Smooth muscle cell of the umbilical artery (primary cell): ENCODE measurements around the gene TMEM97. TPM values are rescaled to one million over a fixed set of nuclear protein-coding genes. Genes with fewer than 3 reads are reported as not detected.

Source experiments
- total RNA-seq: library from RNA; depleted of rRNA; stranded (reverse); fragments of >200 nt; gene quantifications from 2 replicates; pipeline ENCODE4 v1.2.3, GENCODE V29; 2014

The TMEM97 gene
- total RNA-seq: 8.0 and 22.3 TPM in 2 replicates

DNA sequence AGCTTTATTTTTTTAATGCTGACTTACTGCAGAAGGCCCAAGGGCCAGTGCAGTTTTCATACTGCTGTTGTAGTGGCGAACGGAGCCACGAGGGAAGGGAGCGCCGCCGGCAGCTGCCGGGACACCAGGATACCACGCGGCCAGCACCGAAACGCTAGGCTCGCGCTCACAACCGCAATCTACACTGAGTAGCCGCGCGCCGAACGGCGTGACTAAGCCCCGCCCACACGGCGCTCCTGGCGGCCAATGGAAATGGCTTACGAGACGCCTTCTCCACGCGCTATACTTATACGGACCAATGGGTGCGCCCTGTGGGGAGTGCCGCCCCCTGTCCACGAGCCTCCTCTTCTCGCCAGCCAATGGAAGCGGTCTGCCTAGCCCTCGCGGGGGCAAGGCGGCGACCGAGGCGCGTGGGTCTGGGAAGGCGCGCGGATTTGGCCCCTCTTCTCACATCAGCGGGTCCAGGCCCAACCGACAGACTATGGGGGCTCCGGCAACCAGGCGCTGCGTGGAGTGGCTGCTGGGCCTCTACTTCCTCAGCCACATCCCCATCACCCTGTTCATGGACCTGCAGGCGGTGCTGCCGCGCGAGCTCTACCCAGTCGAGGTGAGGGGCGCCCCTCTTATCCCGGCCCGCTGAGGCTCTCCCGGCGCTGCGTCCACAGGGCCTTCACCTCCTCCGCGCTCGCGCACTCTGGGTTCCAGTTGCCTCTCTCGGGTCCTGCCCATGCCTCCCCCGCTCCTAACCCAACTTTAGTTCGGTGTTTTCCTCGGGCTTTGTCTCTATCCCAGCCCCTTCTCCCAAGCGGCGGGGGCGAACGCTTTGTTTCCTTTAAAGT is at the start of gene TMEM97:
Gene TMEM97, plus strand, starts transcription at position 442 of the 839 bp plus-strand sequence. Its CDS starts 40 bp downstream, at position 482.

DNA sequence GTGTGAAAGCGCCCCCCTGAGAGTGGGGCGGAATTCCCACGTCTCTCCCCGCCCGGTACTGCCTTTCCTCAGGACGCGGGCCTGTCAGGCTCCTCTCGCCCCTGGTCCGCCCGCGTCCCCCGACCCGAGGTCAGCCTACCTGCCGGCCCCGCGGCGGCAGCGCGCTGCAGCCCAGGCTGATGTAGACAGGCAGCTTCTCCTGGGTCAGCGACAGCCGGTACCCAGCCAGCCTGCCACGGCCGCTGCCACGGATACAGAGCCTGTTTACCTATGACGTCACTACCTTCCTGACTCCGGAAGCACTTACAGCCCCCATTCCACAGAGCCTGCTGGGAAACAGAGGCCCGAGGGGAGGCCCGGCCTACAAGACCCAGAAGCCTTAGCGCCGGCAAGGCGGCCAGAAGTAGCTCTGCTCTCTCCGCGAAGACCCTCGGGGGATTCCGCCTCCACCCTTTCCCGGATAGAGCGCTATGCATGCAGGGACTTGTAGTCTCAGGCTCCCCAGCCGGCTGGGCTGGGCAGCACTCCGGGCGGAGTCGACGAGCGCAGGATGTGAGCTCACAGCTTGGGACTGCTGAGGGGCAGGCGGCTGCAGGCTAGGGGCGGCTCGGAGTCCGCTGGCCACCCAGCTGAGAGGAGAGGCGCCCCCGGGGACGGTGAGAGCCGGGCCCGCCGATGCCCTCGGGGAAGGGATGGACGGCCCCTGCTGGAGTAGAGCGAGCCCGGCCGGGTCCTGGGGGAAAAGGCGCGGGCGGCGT is 16.4 kb downstream of the TMEM97 start, which contains the start of the genes IFT20 and TNFAIP1:
Gene IFT20, minus strand, starts transcription at position 272 of the 758 bp plus-strand sequence. CDS start 3,487 bp downstream, outside the sequence.
Gene TNFAIP1, plus strand, starts transcription at position 561 of the 758 bp plus-strand sequence. CDS start 3,761 bp downstream, outside the sequence.

DNA sequence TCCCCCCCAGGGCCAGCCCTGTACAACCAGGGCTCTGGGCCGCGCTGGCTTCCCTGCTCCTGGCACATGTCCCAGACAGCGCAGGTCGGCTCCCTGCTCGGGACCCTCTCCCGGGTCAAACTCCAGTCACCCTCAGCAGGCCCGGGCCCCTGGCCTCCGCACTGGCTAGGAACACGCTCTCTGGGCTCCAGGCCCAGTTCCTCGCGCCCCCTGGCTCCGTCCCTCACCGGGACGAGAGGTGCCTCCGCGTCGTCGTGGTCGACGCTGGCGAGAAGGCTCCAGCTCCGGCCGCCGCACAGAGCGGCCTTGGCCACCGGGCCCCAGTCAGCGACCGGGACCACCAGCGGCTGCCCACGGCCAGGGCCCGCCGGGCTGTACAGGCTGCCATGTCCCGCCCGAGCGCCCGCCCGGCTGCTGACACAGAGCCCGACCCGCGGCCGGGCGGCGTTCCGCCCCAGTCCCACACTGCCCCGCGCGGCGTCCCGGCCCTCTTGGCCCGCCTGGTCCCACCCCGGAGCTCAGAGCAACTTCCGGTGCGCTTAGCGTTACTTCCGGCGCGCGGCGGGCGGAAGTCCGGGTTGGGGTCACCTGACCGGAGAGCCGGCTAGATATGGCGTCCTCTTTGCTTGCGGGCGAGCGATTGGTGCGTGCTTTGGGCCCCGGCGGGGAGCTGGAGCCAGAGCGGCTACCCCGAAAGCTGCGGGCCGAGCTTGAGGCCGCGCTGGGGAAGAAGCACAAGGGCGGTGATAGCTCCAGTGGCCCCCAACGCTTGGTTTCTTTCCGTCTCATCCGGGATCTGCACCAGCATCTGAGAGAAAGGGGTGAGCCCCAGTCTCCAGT is 38.3 kb downstream of the TMEM97 start, which contains the start of gene POLDIP2:
Gene POLDIP2, minus strand, starts transcription at position 467 of the 840 bp plus-strand sequence. Its CDS starts 79 bp downstream, at position 388.

DNA sequence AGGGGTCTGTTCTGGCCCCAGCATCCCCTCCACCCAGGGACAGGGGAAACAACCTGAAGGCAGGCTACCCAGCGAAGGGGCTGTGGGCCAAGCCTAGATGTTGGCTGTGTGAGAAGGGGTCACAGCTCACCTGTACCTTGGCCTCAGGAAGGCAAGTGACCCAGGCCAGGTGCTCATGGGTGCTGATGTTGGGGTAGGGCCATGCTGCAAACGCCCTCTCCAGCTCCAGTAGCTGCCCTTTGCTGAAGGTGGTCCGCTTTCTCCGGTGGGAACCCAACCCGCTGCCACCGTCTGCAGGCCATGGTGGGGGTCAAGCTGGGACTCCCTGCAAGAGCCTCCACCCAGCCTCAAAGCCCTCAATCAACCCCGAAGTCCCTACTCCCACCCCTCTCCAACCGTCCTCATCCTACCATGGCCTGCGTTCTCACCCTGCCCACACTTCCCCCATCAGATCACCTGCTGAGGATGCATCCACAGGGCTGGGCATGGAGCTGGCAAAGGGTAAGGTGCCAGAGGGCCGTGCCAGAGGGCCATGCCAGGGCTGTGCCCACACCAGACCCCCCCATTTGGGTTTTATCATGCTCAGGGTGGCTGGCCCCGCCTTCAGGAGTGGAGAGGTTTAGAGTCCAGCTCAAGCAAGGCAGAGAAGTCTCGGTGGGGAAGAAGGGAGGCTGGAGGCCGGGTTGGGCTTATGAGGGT is 45.8 kb downstream of the TMEM97 start, which contains the start of gene SEBOX:
Gene SEBOX, minus strand, starts transcription at position 535 of the 699 bp plus-strand sequence. Its CDS starts 48 bp downstream, at position 487.

DNA sequence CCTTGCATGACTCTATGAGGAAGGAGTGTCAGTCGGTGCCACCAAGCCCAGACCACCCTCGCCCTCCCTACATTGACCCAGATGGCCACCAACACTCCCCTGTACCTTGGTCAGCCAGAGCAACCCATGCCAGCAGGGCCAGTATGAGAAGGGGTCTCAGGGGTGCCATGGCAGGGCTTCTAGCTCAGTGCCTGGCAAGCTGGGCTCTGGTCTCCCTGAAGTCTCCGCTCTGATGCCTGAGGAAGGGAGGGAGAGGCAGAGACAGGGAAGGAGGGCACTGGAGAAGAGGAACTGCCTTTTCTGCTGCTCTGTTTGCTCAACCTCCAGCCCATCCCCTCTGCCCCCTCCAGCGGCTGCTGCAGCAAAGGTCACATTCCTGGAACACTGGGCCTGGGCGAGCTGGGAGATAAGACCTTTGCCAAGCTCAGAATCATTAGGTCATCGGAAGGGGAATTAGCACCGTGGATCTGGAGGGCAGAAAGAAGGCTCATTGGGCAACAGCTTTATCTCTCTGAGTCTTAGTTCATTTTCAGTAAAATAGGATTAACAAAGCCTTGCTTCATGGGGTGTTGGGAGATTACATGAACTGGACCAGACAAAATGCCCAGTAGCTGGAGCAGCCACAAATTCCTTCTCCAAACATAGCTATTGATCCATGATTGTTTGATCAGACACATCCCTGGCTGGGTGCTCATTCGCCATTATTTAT is 51.2 kb downstream of the TMEM97 start, which contains the start of gene VTN:
Gene VTN, minus strand, starts transcription at position 273 of the 709 bp plus-strand sequence. Its CDS starts 104 bp downstream, at position 169.

DNA sequence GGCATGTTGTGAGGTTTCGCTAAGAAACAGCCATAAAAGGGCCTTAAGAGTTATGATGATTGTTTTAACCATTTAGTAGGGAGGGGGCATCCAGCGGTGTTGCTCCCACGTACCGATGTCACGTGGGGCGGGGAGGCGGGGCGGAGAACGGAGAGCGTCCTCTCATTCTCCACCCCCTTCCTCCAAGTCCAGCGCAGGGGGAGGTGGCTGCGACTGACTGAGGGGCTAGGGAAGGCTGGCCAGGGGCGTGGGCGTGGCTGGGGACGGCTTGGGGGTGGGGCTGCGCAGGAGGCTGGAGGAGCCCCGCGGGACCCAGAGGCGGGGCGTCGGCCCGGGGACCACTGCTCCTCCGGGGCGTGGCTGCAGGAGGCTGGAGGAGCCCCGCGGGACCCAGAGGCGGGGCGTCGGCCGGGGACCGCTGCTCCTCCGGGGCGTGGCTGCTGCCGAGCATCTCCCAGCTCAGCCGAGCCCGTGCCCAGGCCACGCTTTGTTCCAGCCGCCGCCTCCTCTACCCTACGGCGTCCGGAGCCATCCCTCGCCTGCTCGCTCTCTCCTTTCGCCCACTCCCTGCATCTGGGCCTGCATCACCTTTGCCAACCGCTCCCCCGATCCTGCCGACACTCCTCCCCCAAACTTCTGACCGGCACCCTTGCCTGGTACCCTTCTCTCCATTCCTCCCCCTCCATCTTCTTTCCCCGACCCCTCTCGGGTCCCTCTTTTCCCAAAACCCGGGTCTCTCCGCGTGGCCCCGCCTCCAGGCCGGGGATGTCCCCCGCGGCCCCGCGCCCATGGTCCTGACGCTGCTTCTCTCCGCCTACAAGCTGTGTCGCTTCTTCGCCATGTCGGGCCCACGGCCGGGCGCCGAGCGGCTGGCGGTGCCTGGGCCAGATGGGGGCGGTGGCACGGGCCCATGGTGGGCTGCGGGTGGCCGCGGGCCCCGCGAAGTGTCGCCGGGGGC is 52.5 kb downstream of the TMEM97 start, which contains the start of gene SARM1:
Gene SARM1, plus strand, starts transcription at position 450 of the 958 bp plus-strand sequence. Its CDS starts 339 bp downstream, at position 789.

Other genes with a start within 250 kb of the TMEM97 start
- gene IFT20, start 16.3 kb downstream of the TMEM97 start, total RNA-seq: 54.5 and 101 TPM in 2 replicates
- 25.2 and 52.2 TPM in 2 replicates for gene TNFAIP1, start 16.6 kb downstream of the TMEM97 start, total RNA-seq
- gene POLDIP2, start 38.3 kb downstream of the TMEM97 start, total RNA-seq: 61.2 and 74.0 TPM in 2 replicates
- gene SEBOX, start 46.0 kb downstream of the TMEM97 start, total RNA-seq: not detected in 2 replicates
- gene VTN, start 51.1 kb downstream of the TMEM97 start, total RNA-seq: 3.4 and 51.4 TPM in 2 replicates
- gene SARM1, start 52.5 kb downstream of the TMEM97 start, total RNA-seq: 16.6 and 21.8 TPM in 2 replicates
- 10.1 and 12.1 TPM in 2 replicates for gene SLC46A1, start 87.0 kb downstream of the TMEM97 start, total RNA-seq
- not detected in 2 replicates for gene SLC13A2, start 154.4 kb downstream of the TMEM97 start, total RNA-seq
- gene FOXN1, start 187.1 kb downstream of the TMEM97 start, total RNA-seq: not detected in 2 replicates
- gene UNC119, start 233.4 kb downstream of the TMEM97 start, total RNA-seq: 26.7 and 31.0 TPM in 2 replicates